GM19468 (cell line): ENCODE results near the gene CREBZF.
"Not testable (repeated sequence)": the region's sequence is repeated elsewhere in the genome, so short reads cannot be mapped to it uniquely, and the experiment has no call there.

Experiments used
- ATAC-seq: cut with Tn5 transposase; IDR thresholded peaks from one replicate; pipeline ENCODE4 v1.9.1; 2021; ENCODE audit warnings: mild to moderate bottlenecking, moderate library complexity, moderate number of reproducible peaks; ENCODE audit not compliant: unreplicated experiment; ENCODE audit errors: extremely low read depth

The CREBZF gene

GRCh38 chr11:85672105-85672902 is 7.4 kb upstream of the CREBZF start:
- no peak for ATAC-seq

GRCh38 chr11:85670949-85671663 is 6.2 kb upstream of the CREBZF start:
- not testable (repeated sequence) for ATAC-seq

- no peak for ATAC-seq
These were observed 3.2 kb upstream of the CREBZF start for GRCh38 chr11:85668157-85668556.

GRCh38 chr11:85666687-85667086 is 1.8 kb upstream of the CREBZF start:
- no peak for ATAC-seq

GRCh38 chr11:85665733-85666132 is 804 bp upstream of the CREBZF start:
- ATAC-seq = no peak

GRCh38 chr11:85663753-85664614 is 945 bp downstream of the CREBZF start:
- ATAC-seq = peak; percentile 74

GRCh38 chr11:85663080-85663752 is 1.7 kb downstream of the CREBZF start:
- ATAC-seq = no peak

- ATAC-seq = no peak
These were observed 2.8 kb downstream of the CREBZF start for GRCh38 chr11:85661972-85662664.

- no peak for ATAC-seq
These were observed 6.7 kb downstream of the CREBZF start for GRCh38 chr11:85658180-85658579.

GRCh38 chr11:85656777-85657176 is 8.2 kb downstream of the CREBZF start:
- ATAC-seq = no peak

- ATAC-seq = not testable (repeated sequence)
These were observed 10.6 kb downstream of the CREBZF start for GRCh38 chr11:85654343-85654742.

GRCh38 chr11:85652786-85653447 is 12.0 kb downstream of the CREBZF start:
- ATAC-seq = no peak

GRCh38 chr11:85651118-85651517 is 13.8 kb downstream of the CREBZF start:
- no peak for ATAC-seq

GRCh38 chr11:85647604-85648299 is 17.2 kb downstream of the CREBZF start, which contains the start of gene TMEM126A:
TSS of gene TMEM126A (plus strand) at chr11:85647967. CDS start at chr11:85650256, 2,289 bp downstream.
- peak; percentile 98 for ATAC-seq

GRCh38 chr11:85647078-85647477 is 17.9 kb downstream of the CREBZF start:
- no peak for ATAC-seq

GRCh38 chr11:85643191-85643614 is 21.7 kb downstream of the CREBZF start:
- ATAC-seq = no peak

- no peak for ATAC-seq
These were observed 30.2 kb downstream of the CREBZF start for GRCh38 chr11:85634747-85635146.

GRCh38 chr11:85628771-85629341 is 36.1 kb downstream of the CREBZF start:
- no peak for ATAC-seq
